Gastroesophageal sphincter (tissue), 4 donors: ENCODE results near the gene NPIPA8. TPM values are rescaled to one million over a fixed set of nuclear protein-coding genes. Genes with fewer than 3 reads are reported as not detected.
"Not testable (repeated sequence)": the region's sequence is repeated elsewhere in the genome, so short reads cannot be mapped to it uniquely, and the experiment has no call there.

ENCODE experiments used
- ATAC-seq: fragments of 150-250 bp; one replicate; pipeline ENCODE4 v1.9.1; 2016; ENCODE audit warnings: mild to moderate bottlenecking, moderate library complexity
- H3K27ac ChIP-seq, 4 donors: fragments of 200-600 bp; sonication (generic) in 3 of 4; 1 replicate in 3 of 4; 2 replicates in 1 of 4; pipeline ENCODE4 v1.5.1; 2016 to 2019
- H3K27me3 ChIP-seq: fragments of 200-600 bp; sonication (generic); one replicate; pipeline ENCODE4 v1.5.1; 2019
- H3K36me3 ChIP-seq, 2 donors: fragments of 200-600 bp; sonication (generic); one replicate each; pipeline ENCODE4 v1.5.1; 2019; ENCODE audit warnings: control low read depth in 1 of 2
- H3K4me1 ChIP-seq, 3 donors: fragments of 200-600 bp; sonication (generic); 1 replicate in 2 of 3; 2 replicates in 1 of 3; pipeline ENCODE4 v1.5.1; 2016 to 2019; ENCODE audit warnings: control low read depth in 2 of 3
- H3K4me3 ChIP-seq, 2 donors: fragments of 200-600 bp; sonication (generic); one replicate each; pipeline ENCODE4 v1.5.1; 2019; ENCODE audit warnings: mild to moderate bottlenecking in 1 of 2, moderate library complexity in 1 of 2
- H3K9me3 ChIP-seq, 3 donors: fragments of 200-600 bp; sonication (generic); one replicate each; pipeline ENCODE4 v1.5.1; 2017 to 2019; ENCODE audit warnings: control low read depth in 2 of 3
- WGBS, 2 donors: methylation state at CpG; one replicate each; pipeline ENCODE4 v1.1.5; 2018; ENCODE audit warnings: low coverage in 1 of 2; 5-methylcytosine and 5-hydroxymethylcytosine counted together
- small RNA-seq, 4 donors: library from RNA; depleted of rRNA; stranded (forward); fragments of <200 nt; gene quantifications; one replicate each; pipeline ENCODE3, GENCODE V24; 2016
- total RNA-seq, 4 donors: library from RNA; depleted of rRNA; stranded (reverse); fragments of >200 nt; gene quantifications; one replicate each; pipeline ENCODE4 v1.1.0, GENCODE V29; 2016

The NPIPA8 gene
- total RNA-seq, 4 donors from 2014 or later = 33.1 TPM; not detected in 3

- not testable (repeated sequence) for H3K9me3 ChIP-seq, H3K4me3 ChIP-seq, H3K27me3 ChIP-seq, H3K27ac ChIP-seq, H3K36me3 ChIP-seq, ATAC-seq, H3K4me1 ChIP-seq
- no CpG with 5 or more reads among the region's 5 CpGs for WGBS, 2 donors
Measured at GRCh38 chr16:18306066-18306465, 30.5 kb downstream of the NPIPA8 start.

- not testable (repeated sequence) for H3K4me1 ChIP-seq, H3K36me3 ChIP-seq, H3K27ac ChIP-seq, H3K27me3 ChIP-seq, H3K9me3 ChIP-seq, ATAC-seq, H3K4me3 ChIP-seq
- WGBS, 2 donors = no CpG with 5 or more reads among the region's 15 CpGs
Measured at GRCh38 chr16:18303059-18303706, 33.4 kb downstream of the NPIPA8 start.

GRCh38 chr16:18297714-18298113 lies 38.8 kb downstream of the NPIPA8 start:
- WGBS, 2 donors = no CpG with 5 or more reads among the region's 1 CpG
- not testable (repeated sequence) for ATAC-seq

GRCh38 chr16:18296931-18297330 lies 39.6 kb downstream of the NPIPA8 start:
- no CpG with 5 or more reads among the region's 7 CpGs for WGBS, 2 donors
- not testable (repeated sequence) for H3K27me3 ChIP-seq, ATAC-seq, H3K27ac ChIP-seq, H3K9me3 ChIP-seq, H3K36me3 ChIP-seq, H3K4me3 ChIP-seq, H3K4me1 ChIP-seq

More at GRCh38 chr16:18297714-18298113, 38.8 kb downstream of the NPIPA8 start:
- not testable (repeated sequence) for H3K36me3 ChIP-seq, H3K27me3 ChIP-seq, H3K4me3 ChIP-seq, H3K4me1 ChIP-seq, H3K27ac ChIP-seq, H3K9me3 ChIP-seq

GRCh38 chr16:18294371-18294770 lies 42.2 kb downstream of the NPIPA8 start:
- H3K4me3 ChIP-seq, H3K27me3 ChIP-seq, H3K9me3 ChIP-seq, ATAC-seq, H3K4me1 ChIP-seq, H3K36me3 ChIP-seq, H3K27ac ChIP-seq: not testable (repeated sequence)
- WGBS, 2 donors = no CpG with 5 or more reads among the region's 5 CpGs

- not testable (repeated sequence) for H3K4me3 ChIP-seq, H3K27me3 ChIP-seq, H3K9me3 ChIP-seq, ATAC-seq, H3K4me1 ChIP-seq, H3K36me3 ChIP-seq, H3K27ac ChIP-seq
- no CpG with 5 or more reads among the region's 3 CpGs for WGBS, 2 donors
Measured at GRCh38 chr16:18293337-18293956, 43.1 kb downstream of the NPIPA8 start.

- ATAC-seq, H3K9me3 ChIP-seq, H3K27ac ChIP-seq, H3K27me3 ChIP-seq, H3K4me3 ChIP-seq, H3K4me1 ChIP-seq, H3K36me3 ChIP-seq: not testable (repeated sequence)
- WGBS, 2 donors = no CpG with 5 or more reads among the region's 2 CpGs
Measured at GRCh38 chr16:18290959-18291358, 45.6 kb downstream of the NPIPA8 start.

- H3K4me3 ChIP-seq, H3K36me3 ChIP-seq, ATAC-seq, H3K27me3 ChIP-seq, H3K9me3 ChIP-seq, H3K4me1 ChIP-seq, H3K27ac ChIP-seq: not testable (repeated sequence)
- WGBS, 2 donors = no CpG with 5 or more reads among the region's 1 CpG
Measured at GRCh38 chr16:18286342-18286741, 50.2 kb downstream of the NPIPA8 start.

- WGBS, 2 donors = no CpG with 5 or more reads among the region's 3 CpGs
- not testable (repeated sequence) for H3K27ac ChIP-seq, H3K4me3 ChIP-seq, H3K36me3 ChIP-seq, H3K9me3 ChIP-seq, H3K27me3 ChIP-seq, ATAC-seq, H3K4me1 ChIP-seq
Measured at GRCh38 chr16:18280319-18280718, 56.2 kb downstream of the NPIPA8 start.

GRCh38 chr16:18276756-18277155 lies 59.8 kb downstream of the NPIPA8 start:
- WGBS, 2 donors = no CpG with 5 or more reads among the region's 3 CpGs
- H3K4me1 ChIP-seq, H3K4me3 ChIP-seq, H3K27me3 ChIP-seq, ATAC-seq, H3K27ac ChIP-seq, H3K36me3 ChIP-seq, H3K9me3 ChIP-seq: not testable (repeated sequence)

- not testable (repeated sequence) for H3K4me3 ChIP-seq, H3K27me3 ChIP-seq, H3K4me1 ChIP-seq, H3K9me3 ChIP-seq, ATAC-seq, H3K27ac ChIP-seq, H3K36me3 ChIP-seq
- no CpG with 5 or more reads among the region's 2 CpGs for WGBS, 2 donors
Measured at GRCh38 chr16:18270171-18270570, 66.4 kb downstream of the NPIPA8 start.

Small RNA genes lying within 50 kb of the gene (small RNA-seq; reads per million reads assigned to genes)
- 0 reads per million in 4 donors for gene AC126755.6
- gene MIR6511A4 = 0 reads per million in 4 donors
- gene MIR6770-3 = 0 reads per million in 4 donors

Other genes with a start within 250 kb of the NPIPA8 start
- gene NOMO2, start 225.4 kb upstream of the NPIPA8 start, total RNA-seq = 10 to 100 TPM; 51.8 to 84.2 (median 81.5) TPM